IMR-90 (cell line): ENCODE data around the gene SCG5. TPM values are rescaled to one million over a fixed set of nuclear protein-coding genes. Genes with fewer than 3 reads are reported as not detected.
A peak's percentile ranks its signal among the peaks of the same experiment; 100 is the strongest.

Experiments used
- ATAC-seq: fragments of 200-7000 bp; cut with Tn5 transposase; 2 replicates; pipeline ENCODE4 v1.9.1; 2020; ENCODE audit warnings: low read depth, mild to moderate bottlenecking, moderate library complexity
- BruUV-seq: library from RNA; stranded (reverse); fragments of 400-500 nt; replicated peaks from 2 replicates; lab custom pipeline; 2021; lab: Mats Ljungman, UMichigan
- CTCF ChIA-PET: fragments of 300-600 bp; formaldehyde crosslinking; extraction: SDS; loops from one replicate; lab custom pipeline; 2021; ENCODE audit warnings: antibody characterized with exemption; lab: Yijun Ruan, JAX
- POLR2A ChIA-PET: fragments of 300-600 bp; sonication (Branson Sonifier 250); formaldehyde crosslinking; loops from one replicate; lab custom pipeline; 2022; ENCODE audit warnings: antibody characterized with exemption; ENCODE audit not compliant: unreplicated experiment; lab: Charles Lee
- DNase-seq: peaks from one replicate; pipeline ENCODE4 v3.0.0; 2013
- H2AFZ ChIP-seq: replicated peaks from 2 replicates; pipeline ENCODE3; 2013; ENCODE audit warnings: low read length, mild to moderate bottlenecking; ENCODE audit not compliant: poor library complexity
- H2AK5ac ChIP-seq: 2 replicates; pipeline ENCODE4 v1.6.1; 2013; ENCODE audit warnings: low read depth, low read length, inconsistent platforms
- H2AK9ac ChIP-seq: replicated peaks from 2 replicates; pipeline ENCODE3; 2013; ENCODE audit warnings: mild to moderate bottlenecking, low read depth, low read length, moderate library complexity; ENCODE audit not compliant: poor library complexity
- H2BK120ac ChIP-seq: 2 replicates; pipeline ENCODE4 v1.6.1; 2013; ENCODE audit warnings: low read depth, low read length, inconsistent platforms
- H2BK15ac ChIP-seq: 3 replicates; pipeline ENCODE4 v1.6.1; 2013; ENCODE audit warnings: low read depth, low read length, inconsistent platforms
- H2BK20ac ChIP-seq: 2 replicates; pipeline ENCODE4 v1.6.1; 2013; ENCODE audit warnings: low read depth, mild to moderate bottlenecking, inconsistent platforms, low read length, moderate library complexity
- H2BK5ac ChIP-seq: 2 replicates; pipeline ENCODE4 v1.6.1; 2013; ENCODE audit warnings: mild to moderate bottlenecking, low read depth, low read length, inconsistent platforms; ENCODE audit not compliant: poor library complexity, severe bottlenecking
- H3K14ac ChIP-seq: replicated peaks from 2 replicates; pipeline ENCODE4 v1.6.1; 2013; ENCODE audit warnings: low read depth, low read length, inconsistent platforms
- H3K18ac ChIP-seq: 2 replicates; pipeline ENCODE4 v1.6.1; 2013; ENCODE audit warnings: low read depth, low read length, control low read depth
- H3K23ac ChIP-seq: 2 replicates; pipeline ENCODE4 v1.6.1; 2013; ENCODE audit warnings: low read depth, low read length, inconsistent platforms
- H3K27ac ChIP-seq: 2 replicates; pipeline ENCODE4 v1.5.1; 2013; ENCODE audit warnings: mild to moderate bottlenecking, control low read depth, low read length; ENCODE audit not compliant: insufficient read depth
- H3K27me3 ChIP-seq: 2 replicates; pipeline ENCODE4 v1.6.1; 2013; ENCODE audit warnings: low read length; ENCODE audit not compliant: control insufficient read depth, insufficient read depth
- H3K36me3 ChIP-seq: 2 replicates; pipeline ENCODE4 v1.6.1; 2013; ENCODE audit warnings: low read length, mixed read lengths; ENCODE audit not compliant: control insufficient read depth, insufficient read depth
- H3K4ac ChIP-seq: 2 replicates; pipeline ENCODE4 v1.6.1; 2013; ENCODE audit warnings: low read depth, low read length, inconsistent platforms
- H3K4me1 ChIP-seq: 2 replicates; pipeline ENCODE4 v1.6.1; 2013; ENCODE audit warnings: low read length, mixed read lengths; ENCODE audit not compliant: control insufficient read depth, insufficient read depth
- H3K4me2 ChIP-seq: 2 replicates; pipeline ENCODE4 v1.6.1; 2013; ENCODE audit warnings: low read depth, mild to moderate bottlenecking, control low read depth, low read length, moderate library complexity
- H3K4me3 ChIP-seq: 2 replicates; pipeline ENCODE4 v1.5.1; 2013; ENCODE audit warnings: low read depth, mild to moderate bottlenecking, control low read depth, low read length, moderate library complexity; ENCODE audit not compliant: insufficient read depth
- H3K56ac ChIP-seq: 2 replicates; pipeline ENCODE4 v1.6.1; 2013; ENCODE audit warnings: low read length, inconsistent platforms; ENCODE audit not compliant: insufficient read depth; ENCODE audit errors: extremely low read depth
- H3K79me1 ChIP-seq, 2 experiments: 2 replicates each; pipeline ENCODE4 v1.6.1; 2013; ENCODE audit warnings: low read length in 2 of 2, inconsistent platforms in 1 of 2, low read depth in 1 of 2
- H3K9ac ChIP-seq: 2 replicates; pipeline ENCODE4 v1.6.1; 2013; ENCODE audit warnings: low read depth, low read length, control low read depth
- H3K9me1 ChIP-seq: 2 replicates; pipeline ENCODE4 v1.6.1; 2013; ENCODE audit warnings: low read length, inconsistent platforms; ENCODE audit not compliant: insufficient read depth
- H3K9me3 ChIP-seq: 2 replicates; pipeline ENCODE4 v1.6.1; 2013; ENCODE audit warnings: low read length; ENCODE audit not compliant: control insufficient read depth, insufficient read depth
- H4K20me1 ChIP-seq: 2 replicates; pipeline ENCODE4 v1.6.1; 2013; ENCODE audit warnings: low read length, inconsistent platforms; ENCODE audit not compliant: insufficient read depth
- H4K5ac ChIP-seq: 2 replicates; pipeline ENCODE4 v1.6.1; 2013; ENCODE audit warnings: mild to moderate bottlenecking, low read depth, low read length, control low read depth
- H4K8ac ChIP-seq, 2 experiments: 2 replicates each; pipeline ENCODE4 v1.6.1; 2013; ENCODE audit warnings: low read depth in 2 of 2, low read length in 2 of 2, control low read depth in 1 of 2, inconsistent platforms in 1 of 2
- H4K91ac ChIP-seq: 2 replicates; pipeline ENCODE4 v1.6.1; 2013; ENCODE audit warnings: low read depth, low read length, inconsistent platforms; ENCODE audit not compliant: insufficient read depth
- BHLHE40 ChIP-seq: fragments of 150-350 bp; IDR thresholded peaks from 2 replicates; pipeline ENCODE4 v1.6.1; 2016; ENCODE audit warnings: mild to moderate bottlenecking, low read depth, low read length
- CHD1 ChIP-seq: IDR thresholded peaks from 2 replicates; pipeline ENCODE4 v1.6.1; 2012; ENCODE audit warnings: low read depth, low read length, improper control_type of control experiment
- MAFK ChIP-seq: IDR thresholded peaks from 2 replicates; pipeline ENCODE4 v1.6.1; 2012; ENCODE audit warnings: low read depth, low read length, improper control_type of control experiment
- NFE2L2 ChIP-seq: fragments of 150-350 bp; IDR thresholded peaks from 2 replicates; pipeline ENCODE4 v1.6.1; 2016; ENCODE audit warnings: low read depth, mild to moderate bottlenecking, low read length
- RCOR1 ChIP-seq: IDR thresholded peaks from 2 replicates; pipeline ENCODE4 v1.6.1; 2012; ENCODE audit warnings: mild to moderate bottlenecking, low read length, improper control_type of control experiment; ENCODE audit not compliant: insufficient replicate concordance
- WGBS, 2 experiments: methylation state at CpG; one replicate each; pipeline versions ENCODE4 v1.1.5 to v1.1.7; 2013; ENCODE audit warnings: missing lambda C conversion rate in 2 of 2; ENCODE audit not compliant: insufficient read length in 1 of 2; ENCODE audit errors: extremely low coverage in 2 of 2; 5-methylcytosine and 5-hydroxymethylcytosine counted together
- dilution Hi-C: fragments of 300-500 bp; cut with HindIII; formaldehyde crosslinking; loops from one replicate; pipeline ENCODE4 v1.14.3; 2018; ENCODE audit warnings: low sequenced_read_pairs; ENCODE audit not compliant: unreplicated experiment
- in situ Hi-C: fragments of 300-500 bp; cut with MboI; formaldehyde crosslinking; loops from 3 replicates; pipeline ENCODE4 v1.14.3; 2019; ENCODE audit warnings: low sequenced_read_pairs, inconsistent platforms, mixed read lengths
- intact Hi-C: fragments of 100-400 bp; cut with micrococcal nuclease; formaldehyde crosslinking; loops from 2 replicates; pipeline ENCODE4 v1.10.0; 2022
- polyA plus RNA-seq, 3 experiments: library from polyadenylated mRNA; depleted of rRNA; stranded (reverse); fragments of >200 nt; gene quantifications; 2 replicates each; pipeline ENCODE4 v1.2.3, GENCODE V29; 2012; ENCODE audit warnings: low replicate concordance in 1 of 3
- total RNA-seq: library from RNA; depleted of rRNA; stranded (reverse); fragments of >200 nt; gene quantifications from 2 replicates; pipeline ENCODE4 v1.2.3, GENCODE V29; 2012
- TF ChIP-seq, protein P1 (sequence below): fragments of 150-350 bp; IDR thresholded peaks from 2 replicates; pipeline ENCODE4 v1.6.1; 2017; ENCODE audit warnings: mild to moderate bottlenecking, antibody characterized with exemption, low read length, low read depth
- TF ChIP-seq, protein P2 (sequence below): conservative IDR thresholded peaks from 2 replicates; pipeline ENCODE4 v1.5.1; 2012; ENCODE audit warnings: mild to moderate bottlenecking, low read depth, low read length, improper control_type of control experiment
- TF ChIP-seq, protein P3 (sequence below): fragments of 150-350 bp; IDR thresholded peaks from 2 replicates; pipeline ENCODE4 v1.6.1; 2016; ENCODE audit warnings: low read depth, mild to moderate bottlenecking, low read length, moderate library complexity, borderline replicate concordance

SCG5 gene
- total and polyA plus RNA-seq, 2 of the 4 experiments (the other 2 are of a cell fraction), result 7.9 to 16.8 TPM

DNA sequence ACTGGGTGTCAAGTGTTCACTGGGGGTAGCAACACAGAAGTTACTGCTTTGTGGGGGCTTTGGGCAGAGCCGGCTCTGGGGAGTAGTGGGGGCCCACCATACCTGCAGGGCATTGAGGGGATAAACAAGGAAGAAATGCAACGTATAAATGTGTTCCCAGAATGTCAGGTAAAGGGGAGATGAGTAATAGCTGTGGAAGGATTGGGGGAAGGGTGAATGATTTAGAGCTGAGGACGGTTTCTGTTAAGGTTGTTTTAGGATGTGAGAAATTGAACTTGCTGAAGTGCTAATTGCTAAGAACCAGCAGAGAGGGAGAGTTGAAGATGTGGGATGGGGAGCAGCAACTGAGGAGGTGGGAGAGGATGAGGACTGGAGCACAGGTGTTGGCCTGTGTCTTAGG is 10.7 kb downstream of the SCG5 start:
- no peak overlapping the region for H3K27ac ChIP-seq
- CTCF ChIA-PET, result interaction anchor here (1.0 kb wide), 1 partner anchor 11 kb away, joined by 3 read pairs; no protein-coding TSS in a partner anchor
- no peaks in the 10 kb centered on the region for H3K27me3 ChIP-seq
- BruUV-seq, result no TSS peak
- H3K79me1 ChIP-seq, result peaks cover 6 to 24% of the 10 kb centered on the region in 2 experiments; a peak in 2 of 4 replicates
- peak overlapping the region; percentile 67; the same call in 1 of the 2 replicates for H2BK120ac ChIP-seq
- H3K4me2 ChIP-seq, result no peak overlapping the region
- H2AFZ ChIP-seq, result no peak overlapping the region
- H3K23ac ChIP-seq, result peak overlapping the region; percentile 58; the same call in 1 of the 2 replicates
- ATAC-seq (no peak), DNase-seq (no peak)
- no peak overlapping the region; the same call in 1 of the 2 replicates for H3K9ac ChIP-seq
- peak overlapping the region; percentile 31 for H4K91ac ChIP-seq
- peak overlapping the region; percentile 81; the same call in 1 of the 2 replicates for H2AK5ac ChIP-seq
- H3K9me1 ChIP-seq, result no peaks in the 10 kb centered on the region; the same call in 1 of the 2 replicates
- peak overlapping the region; percentile 1; the same call in 1 of the 2 replicates for H3K14ac ChIP-seq
- H2BK5ac ChIP-seq, result no peak overlapping the region
- peak overlapping the region in 1 of 2 experiments; percentile 13; a peak in 1 of 4 replicates for H4K8ac ChIP-seq
- H3K56ac ChIP-seq, result no peak overlapping the region
- dilution Hi-C loops (no loop called here), intact Hi-C loops (loop anchor here (5.0 kb wide), 2 partner anchors 435 to 480 kb away; no protein-coding TSS in a partner anchor), in situ Hi-C loops (no loop called here)
- peak overlapping the region; percentile 38; the same call in 1 of the 2 replicates for H2BK20ac ChIP-seq
- POLR2A ChIA-PET, result no interaction called here
- no peaks in the 10 kb centered on the region for H3K36me3 ChIP-seq
- peaks cover 4% of the 10 kb centered on the region; the same call in 1 of the 2 replicates for H3K4me1 ChIP-seq
- H2AK9ac ChIP-seq, result peak overlapping the region; percentile 7
- peak overlapping the region; percentile 15; the same call in 1 of the 2 replicates for H4K5ac ChIP-seq
- H3K4me3 ChIP-seq, result no peak overlapping the region
- whole genome bisulfite sequencing, 2 experiments, result 90 to 100% methylated on average over 1 to 3 of the region's 3 CpGs
- no peak overlapping the region; the same call in 2 of the 3 replicates for H2BK15ac ChIP-seq
- peak overlapping the region; percentile 57 for H3K4ac ChIP-seq
- H4K20me1 ChIP-seq, result no peaks in the 10 kb centered on the region
- no peak for TF ChIP-seq CHD1
- TF ChIP-seq RCOR1, result no peak
- TF ChIP-seq, protein P1, sequence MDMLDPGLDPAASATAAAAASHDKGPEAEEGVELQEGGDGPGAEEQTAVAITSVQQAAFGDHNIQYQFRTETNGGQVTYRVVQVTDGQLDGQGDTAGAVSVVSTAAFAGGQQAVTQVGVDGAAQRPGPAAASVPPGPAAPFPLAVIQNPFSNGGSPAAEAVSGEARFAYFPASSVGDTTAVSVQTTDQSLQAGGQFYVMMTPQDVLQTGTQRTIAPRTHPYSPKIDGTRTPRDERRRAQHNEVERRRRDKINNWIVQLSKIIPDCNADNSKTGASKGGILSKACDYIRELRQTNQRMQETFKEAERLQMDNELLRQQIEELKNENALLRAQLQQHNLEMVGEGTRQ, result no peak
- TF ChIP-seq, protein P2, sequence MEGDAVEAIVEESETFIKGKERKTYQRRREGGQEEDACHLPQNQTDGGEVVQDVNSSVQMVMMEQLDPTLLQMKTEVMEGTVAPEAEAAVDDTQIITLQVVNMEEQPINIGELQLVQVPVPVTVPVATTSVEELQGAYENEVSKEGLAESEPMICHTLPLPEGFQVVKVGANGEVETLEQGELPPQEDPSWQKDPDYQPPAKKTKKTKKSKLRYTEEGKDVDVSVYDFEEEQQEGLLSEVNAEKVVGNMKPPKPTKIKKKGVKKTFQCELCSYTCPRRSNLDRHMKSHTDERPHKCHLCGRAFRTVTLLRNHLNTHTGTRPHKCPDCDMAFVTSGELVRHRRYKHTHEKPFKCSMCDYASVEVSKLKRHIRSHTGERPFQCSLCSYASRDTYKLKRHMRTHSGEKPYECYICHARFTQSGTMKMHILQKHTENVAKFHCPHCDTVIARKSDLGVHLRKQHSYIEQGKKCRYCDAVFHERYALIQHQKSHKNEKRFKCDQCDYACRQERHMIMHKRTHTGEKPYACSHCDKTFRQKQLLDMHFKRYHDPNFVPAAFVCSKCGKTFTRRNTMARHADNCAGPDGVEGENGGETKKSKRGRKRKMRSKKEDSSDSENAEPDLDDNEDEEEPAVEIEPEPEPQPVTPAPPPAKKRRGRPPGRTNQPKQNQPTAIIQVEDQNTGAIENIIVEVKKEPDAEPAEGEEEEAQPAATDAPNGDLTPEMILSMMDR, result no peak
- TF ChIP-seq NFE2L2, result no peak
- TF ChIP-seq BHLHE40, result no peak
- TF ChIP-seq MAFK, result no peak
- TF ChIP-seq, protein P3, sequence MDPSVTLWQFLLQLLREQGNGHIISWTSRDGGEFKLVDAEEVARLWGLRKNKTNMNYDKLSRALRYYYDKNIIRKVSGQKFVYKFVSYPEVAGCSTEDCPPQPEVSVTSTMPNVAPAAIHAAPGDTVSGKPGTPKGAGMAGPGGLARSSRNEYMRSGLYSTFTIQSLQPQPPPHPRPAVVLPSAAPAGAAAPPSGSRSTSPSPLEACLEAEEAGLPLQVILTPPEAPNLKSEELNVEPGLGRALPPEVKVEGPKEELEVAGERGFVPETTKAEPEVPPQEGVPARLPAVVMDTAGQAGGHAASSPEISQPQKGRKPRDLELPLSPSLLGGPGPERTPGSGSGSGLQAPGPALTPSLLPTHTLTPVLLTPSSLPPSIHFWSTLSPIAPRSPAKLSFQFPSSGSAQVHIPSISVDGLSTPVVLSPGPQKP, result no peak
- no peaks in the 10 kb centered on the region for H3K9me3 ChIP-seq
- peak overlapping the region; percentile 11; the same call in 1 of the 2 replicates for H3K18ac ChIP-seq
